Tibial artery (tissue), 4 donors: ENCODE data around the gene FGF11.

Source experiments
- DNase-seq, 2 donors: peaks; one replicate each; pipeline ENCODE4 v3.0.0-alpha.2; 2019
- H3K27ac ChIP-seq, 2 donors: fragments of 200-600 bp; sonication (generic) in 1 of 2; 1 replicate in 1 of 2; 2 replicates in 1 of 2; pipeline ENCODE4 v1.5.1; 2018 to 2019; ENCODE audit warnings: mild to moderate bottlenecking in 1 of 2
- H3K27me3 ChIP-seq, 2 donors: fragments of 200-600 bp; sonication (generic) in 1 of 2; one replicate each; pipeline versions ENCODE4 v1.5.1 to v1.6.0; 2016 to 2019
- H3K36me3 ChIP-seq, 3 donors: fragments of 200-600 bp; sonication (generic) in 2 of 3; one replicate each; pipeline ENCODE4 v1.5.1; 2016 to 2019; ENCODE audit warnings: mild to moderate bottlenecking in 2 of 3
- H3K4me1 ChIP-seq, 4 donors: fragments of 200-600 bp; sonication (generic) in 2 of 4; 1 replicate in 3 of 4; 2 replicates in 1 of 4; pipeline ENCODE4 v1.5.1; 2016 to 2019
- H3K4me3 ChIP-seq, 2 donors: fragments of 200-600 bp; sonication (generic) in 1 of 2; 1 replicate in 1 of 2; 2 replicates in 1 of 2; pipeline ENCODE4 v1.5.1; 2018 to 2019; ENCODE audit warnings: mild to moderate bottlenecking in 2 of 2
- H3K9me3 ChIP-seq, 3 donors: fragments of 200-600 bp; sonication (generic) in 1 of 3; one replicate each; pipeline ENCODE4 v1.5.1; 2016 to 2019
- intact Hi-C: fragments of 100-400 bp; cut with DNase I; formaldehyde crosslinking; loops from one replicate; pipeline ENCODE4 v1.15.0; 2023; ENCODE audit warnings: low total_unique reads
- TF ChIP-seq, protein P1 (sequence below), 2 experiments: fragments of 200-600 bp in 1 of 2; fragments of 450-650 bp in 1 of 2; IDR thresholded peaks; one replicate each; pipeline ENCODE4 v1.5.1; 2017 to 2019; ENCODE audit warnings: antibody characterized with exemption in 2 of 2, mild to moderate bottlenecking in 1 of 2, moderate library complexity in 1 of 2

Gene FGF11

DNA sequence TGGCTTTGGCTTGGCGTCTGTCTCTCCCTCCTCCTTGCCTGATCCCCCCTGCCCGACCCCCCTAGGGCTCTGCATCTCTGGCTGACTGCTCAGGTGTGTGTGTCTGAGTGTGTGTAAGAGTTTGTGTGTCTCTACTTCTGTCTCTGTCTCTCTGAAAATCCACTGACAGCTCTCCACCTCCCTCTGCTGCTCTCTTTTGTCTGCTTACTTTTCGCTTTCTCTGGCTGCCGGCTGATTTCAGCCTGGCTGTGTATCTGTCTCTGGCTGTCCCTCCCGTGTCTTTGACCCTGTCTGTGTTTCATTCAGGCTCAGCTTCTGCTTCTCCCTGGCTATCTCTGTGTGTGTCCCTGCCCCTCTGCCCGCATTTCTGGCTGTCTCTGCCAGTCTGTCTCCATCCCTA lies 23.0 kb upstream of the FGF11 start:
- Histone ChIP-seq H3K36me3 (peaks cover 0 to 40% (median 20%) of the 10 kb centered on the region in 3 donors), H3K9me3 (no peaks in the 10 kb centered on the region), H3K27me3 (peaks cover 0 to 9% of the 10 kb centered on the region in 2 donors), H3K4me3 (no peak overlapping the region), H3K4me1 (no peaks in the 10 kb centered on the region), H3K27ac (no peak overlapping the region)
- TF ChIP-seq, protein P1, sequence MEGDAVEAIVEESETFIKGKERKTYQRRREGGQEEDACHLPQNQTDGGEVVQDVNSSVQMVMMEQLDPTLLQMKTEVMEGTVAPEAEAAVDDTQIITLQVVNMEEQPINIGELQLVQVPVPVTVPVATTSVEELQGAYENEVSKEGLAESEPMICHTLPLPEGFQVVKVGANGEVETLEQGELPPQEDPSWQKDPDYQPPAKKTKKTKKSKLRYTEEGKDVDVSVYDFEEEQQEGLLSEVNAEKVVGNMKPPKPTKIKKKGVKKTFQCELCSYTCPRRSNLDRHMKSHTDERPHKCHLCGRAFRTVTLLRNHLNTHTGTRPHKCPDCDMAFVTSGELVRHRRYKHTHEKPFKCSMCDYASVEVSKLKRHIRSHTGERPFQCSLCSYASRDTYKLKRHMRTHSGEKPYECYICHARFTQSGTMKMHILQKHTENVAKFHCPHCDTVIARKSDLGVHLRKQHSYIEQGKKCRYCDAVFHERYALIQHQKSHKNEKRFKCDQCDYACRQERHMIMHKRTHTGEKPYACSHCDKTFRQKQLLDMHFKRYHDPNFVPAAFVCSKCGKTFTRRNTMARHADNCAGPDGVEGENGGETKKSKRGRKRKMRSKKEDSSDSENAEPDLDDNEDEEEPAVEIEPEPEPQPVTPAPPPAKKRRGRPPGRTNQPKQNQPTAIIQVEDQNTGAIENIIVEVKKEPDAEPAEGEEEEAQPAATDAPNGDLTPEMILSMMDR (IDR thresholded peaks at IDR 0.05), result no peak
- intact Hi-C loops, result no loop called here
- DNase-seq, result no peak

DNA sequence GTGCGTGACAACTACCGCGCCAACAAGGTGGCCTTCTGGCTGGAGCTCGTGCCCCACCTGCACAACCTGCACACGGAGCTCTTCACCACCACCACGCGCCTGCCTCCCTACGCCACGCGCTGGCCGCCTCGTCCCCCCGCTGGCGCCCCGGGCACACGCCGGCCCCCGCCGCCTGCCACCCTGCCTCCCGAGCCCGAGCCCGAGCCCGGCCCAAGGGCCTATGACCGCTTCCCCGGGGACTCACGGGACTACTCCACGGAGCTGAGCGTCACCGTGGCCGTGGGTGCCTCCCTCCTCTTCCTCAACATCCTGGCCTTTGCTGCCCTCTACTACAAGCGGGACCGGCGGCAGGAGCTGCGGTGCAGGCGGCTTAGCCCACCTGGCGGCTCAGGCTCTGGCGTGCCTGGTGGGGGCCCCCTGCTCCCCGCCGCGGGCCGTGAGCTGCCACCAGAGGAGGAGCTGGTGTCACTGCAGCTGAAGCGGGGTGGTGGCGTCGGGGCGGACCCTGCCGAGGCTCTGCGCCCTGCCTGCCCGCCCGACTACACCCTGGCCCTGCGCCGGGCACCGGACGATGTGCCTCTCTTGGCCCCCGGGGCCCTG lies 22.2 kb upstream of the FGF11 start:
- DNase-seq, result no peak
- peaks cover 0 to 40% (median 20%) of the 10 kb centered on the region in 3 donors for H3K36me3 ChIP-seq
- H3K4me3 ChIP-seq, result no peak overlapping the region
- TF ChIP-seq, protein P1 (IDR thresholded peaks at IDR 0.05), result no peak
- no peak overlapping the region for H3K27ac ChIP-seq
- H3K4me1 ChIP-seq, result no peaks in the 10 kb centered on the region
- H3K9me3 ChIP-seq, result no peaks in the 10 kb centered on the region
- intact Hi-C loops, result no loop called here
- peaks cover 0 to 9% of the 10 kb centered on the region in 2 donors for H3K27me3 ChIP-seq

DNA sequence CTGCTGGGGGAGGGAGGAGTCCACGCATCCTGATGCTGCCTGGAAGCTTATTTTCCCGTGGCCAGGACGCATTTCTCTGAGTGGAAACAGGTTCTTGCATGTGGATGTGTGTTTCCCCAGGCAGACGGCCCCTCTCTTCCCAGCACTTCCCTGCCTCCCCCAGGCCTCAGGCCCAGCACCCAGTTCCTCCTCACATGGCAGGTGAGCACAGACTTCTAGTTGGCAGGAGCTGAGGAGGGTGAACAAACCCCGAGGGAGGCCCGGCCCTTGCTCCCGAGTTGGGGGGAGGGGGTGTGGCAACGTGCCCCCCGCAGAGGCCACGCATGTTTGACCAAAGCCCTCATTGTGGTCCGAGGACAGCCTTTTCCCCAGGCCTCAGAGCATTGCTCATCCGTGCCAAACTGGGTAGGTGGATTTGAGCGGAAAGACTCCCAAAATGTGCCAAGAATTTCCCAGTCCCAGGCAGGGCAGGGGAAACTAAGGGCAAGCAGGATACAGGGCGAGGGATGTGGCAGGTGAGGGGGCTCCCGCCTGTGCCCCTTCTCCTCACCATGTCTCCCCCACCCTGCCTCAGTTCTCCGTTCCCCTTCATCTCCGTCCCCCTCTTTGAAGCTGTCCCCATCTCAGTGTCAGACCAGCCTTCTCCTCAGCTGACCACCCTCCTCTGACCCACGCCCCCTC lies 20.7 kb upstream of the FGF11 start:
- no peak for DNase-seq
- no peak overlapping the region for H3K27ac ChIP-seq
- H3K36me3 ChIP-seq, result peaks cover 0 to 40% (median 20%) of the 10 kb centered on the region in 3 donors
- H3K27me3 ChIP-seq, result peaks cover 0 to 9% of the 10 kb centered on the region in 2 donors
- TF ChIP-seq, protein P1 (IDR thresholded peaks at IDR 0.05), result no peak
- H3K4me1 ChIP-seq, result no peaks in the 10 kb centered on the region
- no peak overlapping the region for H3K4me3 ChIP-seq
- intact Hi-C loops, result no loop called here
- no peaks in the 10 kb centered on the region for H3K9me3 ChIP-seq

DNA sequence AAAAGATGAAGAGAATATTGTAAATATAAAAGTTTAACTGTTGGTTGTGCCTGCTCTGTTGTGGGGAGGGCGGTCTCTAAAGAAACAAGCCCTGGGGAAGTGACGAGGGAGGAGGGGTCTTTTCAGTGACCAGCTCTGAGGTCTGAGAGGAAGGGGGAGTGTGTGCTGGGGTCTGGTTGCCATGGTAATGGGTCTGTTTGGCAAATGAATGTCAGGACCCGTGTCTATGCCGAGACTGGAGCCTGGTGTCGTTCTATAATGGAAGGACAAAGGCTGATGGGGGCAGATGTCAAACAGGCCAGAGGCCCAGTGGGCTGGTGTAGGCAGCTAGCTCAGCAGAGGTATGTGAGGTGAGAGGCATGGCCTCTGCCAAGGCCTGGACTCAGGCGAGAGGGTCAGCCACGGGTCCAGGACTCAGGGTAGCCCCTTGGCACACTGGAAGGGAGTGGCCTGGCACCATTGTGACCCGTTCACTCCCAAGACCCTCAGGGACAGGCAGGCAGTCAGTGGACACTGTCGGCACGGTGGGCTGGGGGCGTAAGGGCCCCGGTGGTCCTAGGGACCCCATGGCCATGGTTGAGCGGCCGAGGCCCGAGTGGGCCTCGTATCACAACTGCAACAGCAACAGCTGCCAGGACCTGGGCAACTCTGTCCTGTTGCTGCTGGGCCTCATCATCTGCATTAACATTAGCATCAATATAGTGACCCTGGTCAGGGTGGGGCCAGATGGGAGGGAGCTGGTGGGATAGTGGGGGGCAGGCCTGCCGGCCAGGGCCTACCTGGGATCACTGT lies 19.3 kb upstream of the FGF11 start, which contains the start of gene SPEM1:
Gene SPEM1 (plus strand): TSS at position 506 of the 792 bp plus-strand sequence. CDS start 61 bp downstream, at position 567.
- H3K4me3 ChIP-seq, result no peak within 1 kb of the TSS
- H3K4me1 ChIP-seq, result no peaks in the 10 kb centered on the region
- H3K36me3 ChIP-seq, result peaks cover 0 to 31% (median 16%) of the 10 kb centered on the region in 3 donors
- TF ChIP-seq, protein P1 (IDR thresholded peaks at IDR 0.05), result no peak
- intact Hi-C loops, result no loop called here
- peaks cover 0 to 9% of the 10 kb centered on the region in 2 donors for H3K27me3 ChIP-seq
- no peak within 1 kb of the TSS for H3K27ac ChIP-seq
- no peak for DNase-seq
- H3K9me3 ChIP-seq, result no peaks in the 10 kb centered on the region

DNA sequence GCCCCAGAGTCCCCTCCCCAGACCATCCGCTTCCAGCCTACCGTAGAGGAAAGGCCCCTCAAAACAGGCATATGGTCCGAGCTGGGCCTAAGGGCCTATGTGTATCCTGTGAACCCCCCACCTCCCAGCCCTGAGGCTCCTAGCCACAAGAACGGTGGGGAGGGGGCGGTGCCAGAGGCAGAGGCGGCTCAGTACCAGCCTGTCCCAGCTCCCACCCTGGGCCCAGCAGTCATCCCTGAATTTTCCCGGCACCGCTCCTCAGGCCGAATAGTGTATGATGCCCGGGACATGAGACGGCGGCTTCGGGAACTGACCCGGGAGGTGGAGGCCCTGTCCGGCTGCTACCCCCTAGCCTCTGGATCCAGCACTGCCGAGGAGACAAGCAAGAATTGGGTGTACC lies 18.1 kb upstream of the FGF11 start:
- no peaks in the 10 kb centered on the region for H3K9me3 ChIP-seq
- no peak overlapping the region for H3K27ac ChIP-seq
- H3K4me3 ChIP-seq, result no peak overlapping the region
- intact Hi-C loops, result no loop called here
- DNase-seq, result no peak
- TF ChIP-seq, protein P1 (IDR thresholded peaks at IDR 0.05), result no peak
- H3K36me3 ChIP-seq, result peaks cover 0 to 19% (median 13%) of the 10 kb centered on the region in 3 donors
- H3K4me1 ChIP-seq, result no peaks in the 10 kb centered on the region
- H3K27me3 ChIP-seq, result peaks cover 0 to 9% of the 10 kb centered on the region in 2 donors
